Posterior cingulate gyrus (tissue), 11 donors: Measurements from ENCODE around the gene CAMTA1.
"Not testable (repeated sequence)": the region's sequence is repeated elsewhere in the genome, so short reads cannot be mapped to it uniquely, and the experiment has no call there.

Experiments used
- DNase-seq, 10 donors: peaks; one replicate each; pipeline versions ENCODE4 v3.0.0 to v3.0.0-alpha.2; 2020 to 2021; ENCODE audit warnings: mixed read lengths in 3 of 10
- intact Hi-C: fragments of 100-400 bp; cut with DNase I; formaldehyde crosslinking; loops from one replicate; pipeline ENCODE4 v1.15.1; 2023

Gene CAMTA1

GRCh38 chr1:6832006-6832405, 46.8 kb downstream of the CAMTA1 start:
- DNase-seq, intact Hi-C loops: not testable (repeated sequence)

- intact Hi-C loops = no loop called here
- DNase-seq = no peak
These were observed 47.4 kb downstream of the CAMTA1 start for GRCh38 chr1:6832531-6833188.

GRCh38 chr1:6833804-6834203, 48.5 kb downstream of the CAMTA1 start:
- DNase-seq = no peak
- intact Hi-C loops = no loop called here

GRCh38 chr1:6834366-6834765, 49.1 kb downstream of the CAMTA1 start:
- intact Hi-C loops = no loop called here
- DNase-seq = no peak

- DNase-seq = no peak
- intact Hi-C loops = no loop called here
These were observed 49.9 kb downstream of the CAMTA1 start for GRCh38 chr1:6835139-6835538.

- intact Hi-C loops = no loop called here
- no peak for DNase-seq
These were observed 57.0 kb downstream of the CAMTA1 start for GRCh38 chr1:6842301-6842700.

GRCh38 chr1:6845786-6846185, 60.5 kb downstream of the CAMTA1 start:
- intact Hi-C loops = not testable (repeated sequence)

GRCh38 chr1:6848816-6849215, 63.6 kb downstream of the CAMTA1 start:
- no peak for DNase-seq
- intact Hi-C loops = no loop called here

More at GRCh38 chr1:6845786-6846185, 60.5 kb downstream of the CAMTA1 start:
- not testable (repeated sequence) for DNase-seq

- no peak for DNase-seq
- intact Hi-C loops = no loop called here
These were observed 65.3 kb downstream of the CAMTA1 start for GRCh38 chr1:6850537-6850936.

GRCh38 chr1:6852136-6852890, 67.1 kb downstream of the CAMTA1 start:
- no peak for DNase-seq
- intact Hi-C loops = no loop called here

GRCh38 chr1:6854166-6854565, 68.9 kb downstream of the CAMTA1 start:
- intact Hi-C loops = no loop called here
- DNase-seq = no peak

- no peak for DNase-seq
- intact Hi-C loops = no loop called here
These were observed 72.6 kb downstream of the CAMTA1 start for GRCh38 chr1:6857831-6858230.

GRCh38 chr1:6858596-6858995, 73.3 kb downstream of the CAMTA1 start:
- no peak for DNase-seq
- intact Hi-C loops = no loop called here

- no peak for DNase-seq
These were observed 74.4 kb downstream of the CAMTA1 start for GRCh38 chr1:6859415-6860343.

GRCh38 chr1:6860401-6860800, 75.1 kb downstream of the CAMTA1 start:
- no peak for DNase-seq
- intact Hi-C loops = no loop called here

More at GRCh38 chr1:6859415-6860343, 74.4 kb downstream of the CAMTA1 start:
- intact Hi-C loops = no loop called here

- no peak for DNase-seq
- intact Hi-C loops = no loop called here
These were observed 75.9 kb downstream of the CAMTA1 start for GRCh38 chr1:6861075-6861724.

GRCh38 chr1:6862906-6863305, 77.7 kb downstream of the CAMTA1 start:
- DNase-seq = no peak
- intact Hi-C loops = no loop called here

GRCh38 chr1:6864166-6864565, 78.9 kb downstream of the CAMTA1 start:
- intact Hi-C loops = no loop called here
- no peak for DNase-seq

- intact Hi-C loops = no loop called here
These were observed 81.6 kb downstream of the CAMTA1 start for GRCh38 chr1:6866825-6867224.

GRCh38 chr1:6867321-6867720, 82.1 kb downstream of the CAMTA1 start:
- intact Hi-C loops = no loop called here
- no peak for DNase-seq

More at GRCh38 chr1:6866825-6867224, 81.6 kb downstream of the CAMTA1 start:
- no peak for DNase-seq
